Right kidney (tissue), 1 donor: ENCODE measurements around the gene EXTL2.
"Not testable (repeated sequence)": the region's sequence is repeated elsewhere in the genome, so short reads cannot be mapped to it uniquely, and the experiment has no call there.

Experiments
- DNase-seq: peaks from one replicate; pipeline ENCODE4 v3.0.0-alpha.2; 2016

EXTL2 gene

GRCh38 chr1:100861379-100861778 lies 33.3 kb downstream of the EXTL2 start:
- no peak for DNase-seq

GRCh38 chr1:100860397-100860991 lies 34.1 kb downstream of the EXTL2 start:
- no peak for DNase-seq

DNA sequence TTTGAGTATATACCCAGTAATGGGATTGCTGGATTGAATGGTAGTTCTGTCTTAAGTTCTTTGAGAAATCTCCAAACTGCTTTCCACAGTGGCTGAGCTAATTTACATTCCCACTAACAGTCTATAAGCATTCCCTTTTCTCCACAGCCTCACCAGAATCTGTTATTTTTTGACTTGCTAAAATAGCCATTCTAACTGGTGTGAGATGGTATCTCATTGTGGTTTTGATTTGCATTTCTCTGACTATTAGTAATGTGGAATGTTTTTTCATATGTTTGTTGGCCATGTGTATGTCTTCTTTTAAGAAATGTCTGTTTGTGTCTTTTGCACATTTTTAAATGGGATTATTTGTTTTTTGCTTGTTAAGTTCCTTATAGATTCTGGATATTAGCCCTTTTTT lies 39.5 kb downstream of the EXTL2 start:
- DNase-seq = not testable (repeated sequence)

- no peak for DNase-seq
These were observed 41.7 kb downstream of the EXTL2 start for GRCh38 chr1:100852976-100853375.

GRCh38 chr1:100851726-100852125 lies 42.9 kb downstream of the EXTL2 start:
- DNase-seq = no peak

GRCh38 chr1:100847361-100848082 lies 47.1 kb downstream of the EXTL2 start:
- no peak for DNase-seq

GRCh38 chr1:100843160-100843559 lies 51.5 kb downstream of the EXTL2 start:
- not testable (repeated sequence) for DNase-seq

- DNase-seq = no peak
These were observed 58.5 kb downstream of the EXTL2 start for GRCh38 chr1:100835866-100836842.

- no peak for DNase-seq
These were observed 59.6 kb downstream of the EXTL2 start for GRCh38 chr1:100834777-100835660.

DNA sequence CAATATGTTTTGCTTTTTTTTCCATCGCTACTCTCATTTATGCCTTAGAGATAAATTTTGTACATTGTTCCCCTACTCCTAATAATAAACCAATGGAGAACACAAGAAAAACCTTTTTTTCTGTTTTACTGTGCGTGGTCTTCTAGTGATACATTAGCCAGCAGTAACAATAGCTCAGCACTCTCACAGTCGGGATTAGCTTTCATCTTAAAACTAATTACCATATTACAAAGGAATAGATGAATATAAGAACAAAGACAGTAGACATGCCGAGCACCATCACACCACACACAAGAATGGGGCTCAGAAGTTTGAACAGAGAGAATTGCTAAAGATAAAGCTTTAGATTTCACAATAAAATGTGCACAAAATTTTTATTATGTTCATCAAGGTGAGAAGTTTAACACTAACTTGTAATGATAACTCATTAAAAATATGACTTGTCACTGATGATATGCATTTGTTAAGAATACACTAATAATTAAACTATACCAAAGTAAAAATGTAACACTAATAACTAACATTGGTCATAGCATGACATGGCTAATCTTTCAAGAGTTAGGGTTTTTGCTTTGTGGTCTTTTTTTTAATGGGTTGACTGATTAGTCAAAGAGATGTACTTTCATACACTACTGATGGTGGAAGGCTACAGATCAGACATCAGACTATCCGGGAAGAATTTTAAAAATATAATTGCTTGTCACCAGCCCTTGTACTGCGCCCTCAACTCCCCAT lies 61.8 kb downstream of the EXTL2 start:
- DNase-seq = no peak

DNA sequence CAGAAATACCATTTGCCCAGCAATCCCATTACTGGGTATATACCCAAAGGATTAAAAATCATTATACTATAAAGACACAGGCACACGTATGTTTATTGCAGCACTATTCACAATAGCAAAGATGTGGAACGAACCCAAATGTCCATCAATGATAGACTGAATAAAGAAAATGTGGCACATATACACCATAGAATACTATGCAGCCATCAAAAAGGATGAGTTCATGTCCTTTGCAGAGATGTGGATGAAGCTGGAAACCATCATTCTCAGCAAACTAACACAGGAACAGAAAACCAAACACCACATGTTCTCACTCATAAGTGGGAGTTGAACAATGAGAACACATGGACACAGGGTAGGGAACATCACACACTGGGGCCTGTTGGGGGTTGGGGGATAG lies 69.0 kb downstream of the EXTL2 start:
- DNase-seq = not testable (repeated sequence)
